Renal cortex interstitium (tissue), 11 donors: Measurements from ENCODE around the gene CAMSAP3. TPM values are rescaled to one million over a fixed set of nuclear protein-coding genes. Genes with fewer than 3 reads are reported as not detected.
"Not testable (repeated sequence)": the region's sequence is repeated elsewhere in the genome, so short reads cannot be mapped to it uniquely, and the experiment has no call there.

Experiments used
- DNase-seq, 11 donors: peaks; one replicate each; pipeline ENCODE4 v3.0.0-alpha.2; 2013; ENCODE audit warnings: low read depth in 9 of 11, low spot score in 4 of 11; ENCODE audit errors: extremely low read depth in 1 of 11
- polyA plus RNA-seq, 3 donors: library from polyadenylated mRNA; unstranded; fragments of 120-200 nt; gene quantifications; one replicate each; pipeline ENCODE4 v1.2.1, GENCODE V29; 2013; ENCODE audit not compliant: insufficient read length in 3 of 3

The CAMSAP3 gene
- polyA plus RNA-seq, 3 donors = 16.4 to 25.4 (median 22.4) TPM

DNA sequence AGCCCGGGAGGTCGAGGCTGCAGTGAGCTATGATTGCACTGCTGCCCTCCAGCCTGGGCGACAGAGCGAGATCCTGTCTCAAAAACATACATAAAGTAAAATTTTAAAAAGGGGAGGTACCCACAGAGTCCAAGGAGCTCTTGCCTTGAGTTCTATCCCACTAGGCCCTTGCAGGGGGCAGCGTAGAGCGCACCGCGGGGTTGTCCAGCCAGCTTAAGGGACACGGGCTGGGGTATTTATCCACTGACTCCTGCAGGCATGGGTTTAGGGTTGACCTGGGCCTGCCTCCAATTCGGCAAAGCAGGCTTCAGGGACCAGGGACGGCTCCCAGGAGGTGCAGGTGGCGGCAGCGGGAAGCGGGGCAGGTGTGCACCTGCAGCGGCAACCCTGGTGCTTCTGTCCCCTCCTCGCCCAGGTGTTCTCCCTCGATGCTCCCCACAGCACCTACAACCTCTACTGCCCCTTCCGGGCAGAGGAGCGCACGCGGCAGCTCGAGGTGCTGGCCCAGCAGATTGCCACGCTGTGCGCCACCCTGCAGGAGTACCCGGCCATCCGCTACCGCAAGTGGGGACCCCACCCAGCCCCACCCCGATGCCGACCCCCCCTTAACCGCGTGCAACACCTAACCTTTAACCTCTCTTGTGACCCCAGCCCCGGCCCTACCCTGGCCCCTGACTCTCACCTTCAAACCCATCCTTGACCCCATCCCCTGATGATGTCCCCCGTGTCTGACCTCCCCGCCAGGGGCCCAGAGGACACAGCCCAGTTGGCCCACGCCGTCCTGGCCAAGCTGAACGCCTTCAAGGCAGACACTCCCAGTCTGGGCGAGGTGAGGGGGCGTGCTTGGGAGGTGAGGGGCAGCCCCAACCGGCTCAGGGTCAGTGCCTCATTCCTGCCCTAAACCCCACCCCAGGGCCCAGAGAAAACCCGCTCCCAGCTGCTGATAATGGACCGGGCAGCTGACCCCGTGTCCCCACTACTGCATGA lies 45.9 kb downstream of the CAMSAP3 start:
- no peak for DNase-seq

- no peak for DNase-seq
These were observed 46.8 kb downstream of the CAMSAP3 start for GRCh38 chr19:7642295-7643030.

DNA sequence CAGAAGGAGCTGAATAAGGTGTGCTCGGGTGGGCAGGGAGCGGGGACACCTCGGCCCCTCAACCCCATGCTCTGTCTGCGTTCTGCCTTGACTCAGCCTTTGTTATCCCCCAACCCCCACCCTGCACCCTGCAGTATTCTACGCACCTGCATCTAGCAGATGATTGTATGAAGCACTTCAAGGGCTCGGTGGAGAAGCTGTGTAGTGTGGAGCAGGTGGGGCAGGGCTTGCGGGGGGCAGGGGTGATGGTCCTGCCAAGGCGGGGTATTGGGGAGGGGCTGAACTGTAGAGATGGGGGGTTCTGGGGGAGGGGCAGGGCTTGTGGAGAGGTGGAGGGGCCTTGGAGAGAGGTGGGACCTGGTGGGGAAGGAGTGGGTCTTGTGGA lies 47.4 kb downstream of the CAMSAP3 start:
- DNase-seq = no peak

DNA sequence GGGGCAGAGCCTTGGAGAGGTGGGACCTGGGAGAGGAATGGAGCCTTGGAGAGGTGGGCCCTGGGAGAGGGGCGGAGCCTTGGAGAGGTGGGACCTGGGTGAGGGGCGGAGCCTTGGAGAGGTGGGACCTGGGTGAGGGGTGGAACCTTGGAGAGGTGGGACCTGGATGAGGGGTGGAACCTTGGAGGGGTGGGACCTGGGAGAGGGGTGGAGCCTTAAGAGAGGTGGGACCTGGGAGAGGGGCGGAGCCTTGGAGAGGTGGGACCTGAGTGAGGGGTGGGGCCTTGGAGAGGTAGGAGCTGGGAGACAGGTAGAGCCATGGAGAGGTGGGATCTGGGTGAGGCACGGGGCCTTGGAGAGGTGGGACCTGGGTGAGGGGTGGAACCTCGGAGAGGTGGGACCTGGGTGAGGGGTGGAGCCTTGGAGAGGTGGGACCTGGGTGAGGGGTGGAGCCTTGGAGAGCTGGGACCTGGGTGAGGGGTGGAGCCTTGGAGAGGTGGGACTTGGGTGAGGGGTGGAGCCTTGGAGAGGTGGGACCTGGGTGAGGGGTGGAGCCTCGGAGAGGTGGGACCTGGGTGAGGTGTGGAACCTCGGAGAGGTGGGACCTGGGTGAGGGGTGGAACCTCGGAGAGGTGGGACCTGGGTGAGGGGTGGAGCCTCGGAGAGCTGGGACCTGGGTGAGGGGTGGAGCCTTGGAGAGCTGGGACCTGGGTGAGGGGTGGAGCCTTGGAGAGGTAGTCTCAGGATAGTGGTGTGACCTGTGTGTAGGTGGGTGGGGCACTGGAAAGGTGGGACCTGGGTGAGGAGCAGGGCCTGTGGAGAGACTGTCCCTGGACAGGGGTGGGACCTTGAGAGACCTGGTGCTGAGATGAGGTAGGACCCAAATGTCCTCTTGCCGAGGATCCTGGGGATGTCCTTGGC lies 48.2 kb downstream of the CAMSAP3 start:
- not testable (repeated sequence) for DNase-seq

- no peak for DNase-seq
These were observed 48.9 kb downstream of the CAMSAP3 start for GRCh38 chr19:7644550-7644877.

DNA sequence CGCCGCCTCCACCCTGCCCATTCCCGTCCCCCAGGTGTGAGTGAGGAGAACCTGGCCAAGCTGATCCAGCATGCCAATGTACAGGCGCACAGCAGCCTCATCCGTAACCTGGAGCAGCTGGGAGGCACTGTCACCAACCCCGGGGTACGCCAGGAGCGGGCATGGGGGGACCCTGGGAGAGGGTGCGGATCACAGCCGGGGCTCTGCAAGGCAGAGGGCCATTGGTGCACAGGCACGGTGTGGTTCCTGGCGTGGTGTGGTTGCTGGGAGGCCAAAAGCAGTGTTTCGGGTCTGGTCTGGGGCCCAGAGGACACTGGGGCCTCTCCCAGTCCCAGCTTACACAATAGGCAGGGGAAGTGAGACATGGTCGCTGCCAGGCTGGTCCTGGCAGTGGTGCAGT lies 49.5 kb downstream of the CAMSAP3 start:
- DNase-seq = no peak

- DNase-seq = no peak
These were observed 50.2 kb downstream of the CAMSAP3 start for GRCh38 chr19:7645656-7646425.

GRCh38 chr19:7646426-7646700 lies 50.7 kb downstream of the CAMSAP3 start:
- DNase-seq = no peak

DNA sequence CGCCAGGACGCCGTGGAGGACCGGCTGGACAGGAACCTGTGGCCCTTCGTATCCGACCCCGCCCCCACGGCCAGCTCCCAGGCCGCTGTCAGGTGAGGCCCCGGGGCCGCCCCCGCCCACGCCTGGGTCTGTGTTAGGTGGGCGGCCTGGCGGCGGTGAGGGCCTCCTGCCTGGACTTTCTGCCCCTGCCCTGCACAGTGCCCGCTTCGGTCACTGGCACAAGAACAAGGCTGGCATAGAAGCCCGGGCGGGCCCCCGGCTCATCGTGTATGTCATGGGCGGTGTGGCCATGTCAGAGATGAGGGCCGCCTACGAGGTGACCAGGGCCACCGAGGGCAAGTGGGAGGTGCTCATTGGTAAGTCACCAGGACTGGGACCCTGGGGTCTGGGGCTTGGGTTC lies 51.5 kb downstream of the CAMSAP3 start:
- DNase-seq = no peak

GRCh38 chr19:7648265-7649014 lies 52.8 kb downstream of the CAMSAP3 start:
- no peak for DNase-seq

DNA sequence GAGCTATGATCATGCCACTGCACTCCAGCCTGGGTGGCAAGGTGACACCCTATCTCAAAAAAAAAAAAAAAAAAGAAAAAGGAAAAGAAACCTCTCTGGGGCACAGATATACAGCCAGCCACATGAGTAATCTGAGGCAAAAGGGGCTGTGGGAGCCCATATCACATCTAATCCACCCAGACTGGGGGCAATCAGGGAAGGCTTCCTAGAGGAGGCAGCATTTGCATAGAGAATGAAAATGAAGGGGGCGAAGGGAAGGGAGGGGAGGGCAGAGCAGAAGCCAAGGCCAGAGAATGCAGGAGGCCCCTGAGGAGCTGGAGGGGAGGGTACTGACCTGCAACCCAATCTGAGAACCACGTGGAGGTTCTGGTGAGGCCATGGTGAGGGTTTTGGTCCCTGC lies 54.5 kb downstream of the CAMSAP3 start:
- DNase-seq = no peak

DNA sequence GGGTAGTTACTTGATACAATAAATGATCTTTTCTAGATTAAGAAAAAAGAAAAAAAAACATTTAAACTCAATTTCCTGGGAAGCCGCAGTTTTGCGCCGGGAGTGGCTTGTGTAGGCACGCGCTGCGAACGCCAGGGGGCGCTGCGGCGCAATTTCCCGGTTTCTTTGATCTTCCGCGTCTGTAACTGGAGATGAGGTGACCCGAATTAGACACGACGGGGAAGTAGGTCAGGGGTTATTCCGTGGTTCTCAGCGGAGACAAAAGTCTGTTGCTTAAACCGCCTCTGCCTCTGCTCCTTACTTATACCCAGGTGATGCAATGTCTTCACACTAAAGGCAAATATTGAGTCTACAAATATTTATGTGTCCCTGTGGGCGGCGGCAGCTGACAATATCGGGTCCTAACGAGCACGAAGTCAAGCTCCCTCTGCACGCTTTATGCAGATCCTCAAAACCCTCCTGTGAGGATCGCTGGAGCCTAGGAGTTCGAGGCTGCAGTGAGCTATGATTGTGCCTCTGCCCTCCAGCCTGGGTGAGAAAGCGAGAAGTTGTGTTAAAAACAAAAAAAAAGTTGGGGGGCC lies 56.5 kb downstream of the CAMSAP3 start:
- DNase-seq = peak; percentile 55 to 81 (median 75)

- DNase-seq = no peak
These were observed 58.7 kb downstream of the CAMSAP3 start for GRCh38 chr19:7654401-7654800.

- DNase-seq = no peak
These were observed 59.9 kb downstream of the CAMSAP3 start for GRCh38 chr19:7655581-7655980.

- no peak for DNase-seq
These were observed 61.6 kb downstream of the CAMSAP3 start for GRCh38 chr19:7657131-7657751.

GRCh38 chr19:7658219-7658686 lies 62.6 kb downstream of the CAMSAP3 start:
- DNase-seq = no peak
